Kidney tubule cell (primary cell): ENCODE measurements around the gene CNTF.

Source experiments
- DNase-seq: peaks from one replicate; pipeline ENCODE4 v3.0.0-alpha.2; 2018; ENCODE audit warnings: low spot score

The CNTF gene

GRCh38 chr11:58606930-58607714 lies 15.3 kb upstream of the CNTF start:
- no peak for DNase-seq

- no peak for DNase-seq
These were observed 14.1 kb upstream of the CNTF start for GRCh38 chr11:58608331-58608730.

- no peak for DNase-seq
These were observed 12.7 kb upstream of the CNTF start for GRCh38 chr11:58609723-58610122.

- DNase-seq = no peak
These were observed 9.2 kb upstream of the CNTF start for GRCh38 chr11:58613228-58613627.

- DNase-seq = no peak
These were observed 6.9 kb upstream of the CNTF start for GRCh38 chr11:58615559-58615958.

- peak; percentile 27 for DNase-seq
These were observed 5.9 kb upstream of the CNTF start for GRCh38 chr11:58616594-58616993.

- no peak for DNase-seq
These were observed 4.4 kb upstream of the CNTF start for GRCh38 chr11:58617976-58618557.

GRCh38 chr11:58621586-58622262 lies 741 bp upstream of the CNTF start:
- DNase-seq = no peak

GRCh38 chr11:58625086-58625485 lies 2.6 kb downstream of the CNTF start:
- peak; percentile 17 for DNase-seq

GRCh38 chr11:58625826-58626460 lies 3.5 kb downstream of the CNTF start:
- peak; percentile 91 for DNase-seq

GRCh38 chr11:58626934-58627483 lies 4.5 kb downstream of the CNTF start:
- DNase-seq = no peak

GRCh38 chr11:58628446-58628845 lies 6.0 kb downstream of the CNTF start:
- DNase-seq = peak; percentile 83

- peak; percentile 44 for DNase-seq
These were observed 7.4 kb downstream of the CNTF start for GRCh38 chr11:58629857-58630256.

- DNase-seq = no peak
These were observed 8.9 kb downstream of the CNTF start for GRCh38 chr11:58631378-58631777.

GRCh38 chr11:58632510-58632909 lies 10.0 kb downstream of the CNTF start:
- no peak for DNase-seq

- no peak for DNase-seq
These were observed 14.1 kb downstream of the CNTF start for GRCh38 chr11:58636587-58636986.

- peak; percentile 66 for DNase-seq
These were observed 14.9 kb downstream of the CNTF start for GRCh38 chr11:58637371-58637770.

GRCh38 chr11:58639103-58639502 lies 16.6 kb downstream of the CNTF start:
- no peak for DNase-seq

- DNase-seq = no peak
These were observed 17.2 kb downstream of the CNTF start for GRCh38 chr11:58639669-58640068.

GRCh38 chr11:58640386-58641023 lies 18.0 kb downstream of the CNTF start:
- DNase-seq = no peak

- no peak for DNase-seq
These were observed 18.9 kb downstream of the CNTF start for GRCh38 chr11:58641341-58641740.
